NOMO-1 (cell line): ENCODE data around the gene SMIM28.
"Not testable (repeated sequence)": the region's sequence is repeated elsewhere in the genome, so short reads cannot be mapped to it uniquely, and the experiment has no call there.

Experiments used
- DNase-seq, 2 experiments: peaks; one replicate each; lab custom pipeline; 2025; ENCODE audit not compliant: unreplicated experiment in 2 of 2; lab: John Stamatoyannopoulos, UW

SMIM28 gene

DNA sequence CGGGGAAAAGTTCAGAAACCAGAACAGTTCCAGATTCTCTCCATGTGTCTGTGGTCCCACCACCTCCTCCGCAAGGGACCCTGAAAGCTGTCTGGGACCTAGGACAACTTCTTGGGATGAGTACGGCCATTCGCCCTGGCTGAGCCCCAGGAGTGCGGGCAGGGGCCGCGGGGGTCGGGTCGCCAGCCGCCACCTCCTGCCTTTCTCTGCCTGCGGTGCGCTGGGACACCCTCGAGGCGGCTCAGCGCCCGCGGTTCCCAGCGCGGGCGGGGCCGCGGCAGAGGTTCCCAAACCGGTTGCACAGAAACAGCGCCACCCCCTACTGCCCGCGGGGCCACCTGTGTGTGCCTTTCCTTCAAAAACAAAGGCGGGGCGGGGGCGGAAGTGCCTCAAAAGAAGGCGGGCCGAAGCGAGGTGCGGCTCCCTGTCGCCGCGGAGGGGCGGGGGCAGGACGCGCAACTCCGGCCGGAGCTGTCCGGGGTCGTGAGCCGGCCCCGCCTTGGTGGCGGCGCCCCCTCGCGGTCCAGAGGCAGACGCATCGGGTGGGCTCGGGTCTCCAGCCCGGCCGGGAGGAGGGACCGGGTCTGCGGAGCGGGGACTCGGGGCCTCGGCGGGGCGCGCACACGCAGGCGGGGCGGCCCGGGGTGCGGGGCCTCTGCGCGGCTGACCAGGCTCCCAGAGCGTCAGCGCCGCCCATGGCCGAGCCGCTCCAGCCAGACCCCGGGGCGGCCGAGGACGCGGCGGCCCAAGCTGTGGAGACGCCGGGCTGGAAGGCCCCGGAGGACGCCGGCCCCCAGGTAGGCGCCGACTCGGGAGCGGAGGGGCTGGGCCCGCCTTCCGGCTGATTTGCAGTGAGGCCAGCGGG, 26.3 kb downstream of the SMIM28 start, which contains the start of gene HEBP2:
Gene HEBP2 (plus strand): TSS at position 423 of the 865 bp plus-strand sequence. CDS start 273 bp downstream, at position 696.
- DNase-seq, result peak; percentile 94 to 96

DNA sequence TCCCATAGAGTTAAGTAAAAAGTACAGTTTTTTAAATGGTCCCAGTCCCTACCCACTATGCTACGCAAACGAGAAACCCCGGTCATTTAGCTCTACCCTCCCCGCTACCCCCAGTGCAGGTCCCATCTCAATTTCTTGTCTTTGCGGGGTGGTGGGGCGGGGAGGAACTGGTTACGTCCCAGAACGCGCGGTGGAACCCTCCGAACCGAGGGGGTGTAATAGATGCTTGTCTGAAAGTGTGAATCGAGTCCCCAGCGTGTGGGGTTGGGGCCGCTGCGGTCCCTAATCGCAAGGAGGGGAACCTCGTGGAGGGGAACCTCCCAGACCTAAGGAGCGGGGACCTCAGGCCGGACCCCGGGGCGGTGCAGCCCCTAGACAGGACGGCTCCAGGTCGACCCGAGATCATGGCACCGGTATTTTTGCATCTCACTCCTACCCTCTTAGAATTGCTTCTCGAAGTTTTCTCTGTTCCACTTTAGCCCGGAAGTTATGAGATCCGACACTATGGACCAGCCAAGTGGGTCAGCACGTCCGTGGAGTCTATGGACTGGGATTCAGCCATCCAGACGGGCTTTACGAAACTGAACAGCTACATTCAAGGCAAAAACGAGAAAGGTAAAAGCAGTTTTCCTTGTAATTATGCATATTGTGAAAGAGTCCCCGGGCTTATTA, 27.1 kb downstream of the SMIM28 start:
- DNase-seq, result peak in 1 of 2 experiments; percentile 13

GRCh38 chr6:138405816-138406413, 28.2 kb downstream of the SMIM28 start:
- no peak for DNase-seq

DNA sequence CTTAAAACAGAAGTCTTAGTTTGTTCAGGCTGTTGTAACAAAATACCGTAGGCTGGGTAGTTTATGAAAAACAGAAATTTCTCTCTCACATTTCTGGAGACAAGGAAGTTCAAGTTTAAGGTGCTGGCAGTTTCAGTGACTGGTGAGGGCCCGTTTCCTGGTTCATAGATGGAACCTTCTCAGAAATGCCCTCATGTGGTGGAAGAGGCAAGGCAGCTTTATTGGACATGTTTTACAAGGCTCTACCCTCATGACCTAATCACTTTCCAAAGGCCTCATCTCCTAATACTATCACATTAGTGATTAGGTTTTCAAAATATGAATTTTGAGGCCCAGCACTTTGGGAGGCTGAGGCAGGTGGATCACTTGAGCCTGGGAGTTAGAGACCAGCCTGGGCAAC, 28.7 kb downstream of the SMIM28 start:
- DNase-seq, result peak; percentile 32 to 57

DNA sequence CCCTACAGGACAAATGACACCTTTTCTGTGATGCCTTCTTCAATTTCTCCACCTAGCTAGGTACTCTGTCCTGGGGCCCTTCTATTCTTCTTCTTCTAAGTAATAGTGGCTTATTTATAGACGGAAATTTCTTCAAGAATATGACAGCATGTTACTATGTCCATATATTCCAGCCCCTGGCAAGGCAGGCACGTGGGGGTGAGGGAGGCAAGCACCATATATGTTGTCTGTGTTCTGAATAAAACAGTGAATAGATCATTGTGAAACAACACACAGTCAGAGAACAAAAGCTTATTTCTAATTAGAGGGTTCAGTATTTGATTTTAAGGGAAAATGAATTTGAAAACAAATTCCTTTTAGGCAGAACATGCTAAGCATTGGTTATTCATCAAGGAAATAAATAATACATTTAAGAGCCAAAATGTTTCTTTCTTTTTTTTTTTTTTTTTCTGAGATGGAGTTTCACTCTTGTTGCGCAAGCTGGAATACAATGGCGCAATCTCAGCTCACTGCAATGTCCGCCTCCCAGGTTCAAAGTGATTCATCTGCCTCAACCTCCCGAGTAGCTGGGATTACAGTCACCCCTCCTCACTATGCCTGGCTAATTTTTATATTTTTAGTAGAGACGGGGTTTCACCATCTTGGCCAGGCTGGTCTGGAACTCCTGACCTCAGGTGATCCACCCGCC, 32.5 kb downstream of the SMIM28 start:
- DNase-seq, result peak; percentile 6 to 35

DNA sequence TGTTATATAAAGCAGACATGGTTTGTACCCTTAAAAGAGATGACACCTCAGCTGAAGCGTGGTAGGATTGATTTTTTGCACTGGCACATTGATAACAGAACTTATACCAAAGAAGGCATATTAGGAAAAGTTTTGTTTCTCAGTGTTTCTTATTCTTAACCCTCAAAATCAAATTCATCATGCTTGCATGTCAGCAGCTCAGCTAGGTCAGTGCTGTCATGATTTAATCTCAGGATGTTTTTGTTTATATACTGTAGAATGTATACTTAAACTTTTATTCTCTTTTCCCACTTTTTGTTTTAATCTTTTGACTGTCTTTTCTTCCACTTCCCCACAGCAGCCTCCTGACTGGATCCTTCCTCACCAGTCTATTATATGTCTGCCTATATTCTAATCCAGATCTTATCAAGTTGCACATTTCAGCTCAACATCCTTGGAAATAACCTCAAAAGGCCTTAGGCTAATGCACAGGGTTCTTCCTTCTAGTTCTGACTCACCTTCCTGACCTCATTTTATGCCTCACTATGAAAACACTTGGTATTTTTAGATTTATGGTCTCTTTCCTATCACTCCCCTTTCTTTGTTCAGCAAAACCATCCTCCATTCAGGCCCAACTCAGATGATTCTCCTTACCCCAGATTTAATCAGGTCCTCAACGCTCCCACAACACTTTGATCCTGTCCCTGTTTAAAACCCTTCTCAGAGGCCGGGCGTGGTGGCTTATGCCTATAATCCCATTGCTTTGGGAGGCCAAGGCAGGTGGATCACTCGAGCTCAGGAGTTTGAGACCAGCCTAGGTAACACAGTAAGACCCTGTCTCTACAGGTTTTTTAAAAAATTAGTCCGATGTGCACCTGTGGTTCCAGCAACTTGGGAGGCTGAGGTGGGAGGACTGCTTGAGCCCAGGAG, 33.5 kb downstream of the SMIM28 start:
- DNase-seq, result peak; percentile 32 to 67

GRCh38 chr6:138415125-138415524, 37.4 kb downstream of the SMIM28 start:
- DNase-seq, result no peak

DNA sequence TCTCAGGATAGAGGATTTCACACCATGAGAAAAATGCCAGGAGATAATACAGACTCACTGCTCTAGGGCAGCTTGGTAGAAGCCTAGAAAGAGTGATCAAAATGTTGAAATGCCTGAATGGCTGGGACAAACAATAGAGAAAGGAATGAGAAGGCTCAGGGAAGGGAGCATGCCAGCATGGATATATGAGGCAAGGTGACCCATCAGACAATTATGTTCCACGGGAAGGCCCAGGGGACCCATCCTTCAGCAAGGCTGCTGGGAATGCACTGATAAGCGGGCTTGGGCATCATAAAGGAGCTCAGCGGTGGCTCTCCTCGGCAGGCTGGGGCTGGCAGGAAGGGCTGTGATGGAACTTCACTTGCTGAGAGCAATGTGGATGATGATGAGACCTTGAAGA, 38.5 kb downstream of the SMIM28 start:
- no peak for DNase-seq

GRCh38 chr6:138417493-138418117, 39.9 kb downstream of the SMIM28 start:
- DNase-seq, result no peak

GRCh38 chr6:138418118-138418742, 40.5 kb downstream of the SMIM28 start:
- DNase-seq, result no peak

GRCh38 chr6:138419766-138420165, 42.1 kb downstream of the SMIM28 start:
- DNase-seq, result no peak

- no peak for DNase-seq
Observed at GRCh38 chr6:138420356-138420755, 42.7 kb downstream of the SMIM28 start.

DNA sequence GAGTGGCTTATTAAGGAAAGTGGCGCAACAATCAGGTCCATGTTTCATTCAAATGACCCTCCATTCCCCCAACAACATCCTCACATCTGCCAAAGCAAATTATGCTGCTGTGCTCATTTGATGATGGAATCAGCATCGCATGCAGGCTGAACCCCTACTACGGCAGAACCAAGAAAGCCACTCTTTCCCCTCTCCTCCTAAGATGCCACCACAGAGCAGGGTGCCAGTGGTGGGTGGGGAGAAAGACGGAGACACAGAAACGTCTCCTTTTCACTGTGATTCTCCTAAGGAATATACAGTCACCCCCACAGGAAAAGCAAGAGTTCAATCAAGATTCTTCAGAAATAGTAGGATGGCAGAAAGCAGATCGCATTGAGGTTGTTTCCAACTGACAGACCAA, 43.4 kb downstream of the SMIM28 start:
- DNase-seq, result no peak

DNA sequence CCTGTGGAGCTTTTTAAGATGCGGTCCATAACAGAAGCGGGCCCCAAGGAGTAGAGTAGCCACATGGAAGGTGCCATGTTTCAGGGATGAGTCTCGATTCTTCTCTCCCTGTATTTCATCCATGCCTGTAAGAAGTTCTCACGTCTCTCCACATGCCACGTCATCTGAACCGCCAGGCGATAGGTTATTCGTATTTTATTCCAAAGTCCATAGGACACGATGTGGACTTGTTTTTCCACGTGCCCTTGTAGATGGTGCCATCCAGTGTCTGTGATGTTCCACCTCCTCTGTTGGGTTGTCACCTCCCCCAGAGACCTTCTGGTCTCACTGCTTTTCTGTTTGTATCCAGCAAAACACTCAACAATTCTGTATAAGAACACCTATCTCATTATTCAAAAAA, 43.9 kb downstream of the SMIM28 start:
- DNase-seq, result no peak

GRCh38 chr6:138422861-138423260, 45.2 kb downstream of the SMIM28 start:
- DNase-seq, result peak; percentile 21 to 62

DNA sequence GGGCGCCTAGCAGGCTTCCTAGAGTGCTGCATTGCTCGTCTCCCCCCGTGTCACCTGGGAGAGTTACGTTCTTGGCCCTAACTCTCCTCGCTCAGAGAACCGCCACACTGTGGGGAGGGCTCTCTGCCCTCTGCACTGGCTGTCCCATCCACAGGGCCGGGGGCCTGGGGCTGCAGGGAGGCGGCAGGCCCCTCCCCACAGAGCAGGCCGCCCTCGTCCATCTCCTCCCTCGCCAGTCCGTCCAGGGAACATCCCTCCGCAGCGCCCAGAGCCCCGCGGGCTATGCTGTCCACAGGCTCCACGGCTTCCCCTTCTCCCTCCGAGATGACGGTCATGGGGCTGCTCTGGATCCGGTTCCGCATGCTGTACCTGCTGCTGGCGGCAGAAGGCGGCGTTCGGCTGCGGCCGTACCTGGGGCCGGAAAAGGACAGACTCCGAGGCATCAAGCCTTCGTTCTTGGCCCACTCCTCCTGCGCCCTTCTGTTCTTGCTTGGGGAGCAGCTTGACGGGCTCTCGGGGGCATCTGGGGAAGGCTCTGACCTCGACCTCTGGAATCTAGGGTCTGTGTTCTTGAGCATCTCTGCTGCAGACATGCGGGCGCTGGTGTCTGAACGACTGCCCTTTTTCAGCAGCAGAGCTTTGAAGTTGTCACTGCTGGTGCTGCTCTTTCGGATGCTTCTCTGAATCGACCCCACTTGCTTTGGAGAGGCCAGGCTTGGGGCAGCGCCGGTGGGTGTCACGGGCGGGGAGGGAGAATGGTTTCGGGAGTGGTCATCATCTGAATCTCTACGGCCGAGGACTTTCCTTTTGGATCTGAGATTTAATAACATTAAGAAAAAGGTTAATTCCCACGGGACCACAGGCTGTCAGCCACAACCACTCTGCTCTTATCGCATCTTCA, 46.5 kb downstream of the SMIM28 start:
- DNase-seq, result no peak

GRCh38 chr6:138425256-138425655, 47.6 kb downstream of the SMIM28 start:
- not testable (repeated sequence) for DNase-seq

DNA sequence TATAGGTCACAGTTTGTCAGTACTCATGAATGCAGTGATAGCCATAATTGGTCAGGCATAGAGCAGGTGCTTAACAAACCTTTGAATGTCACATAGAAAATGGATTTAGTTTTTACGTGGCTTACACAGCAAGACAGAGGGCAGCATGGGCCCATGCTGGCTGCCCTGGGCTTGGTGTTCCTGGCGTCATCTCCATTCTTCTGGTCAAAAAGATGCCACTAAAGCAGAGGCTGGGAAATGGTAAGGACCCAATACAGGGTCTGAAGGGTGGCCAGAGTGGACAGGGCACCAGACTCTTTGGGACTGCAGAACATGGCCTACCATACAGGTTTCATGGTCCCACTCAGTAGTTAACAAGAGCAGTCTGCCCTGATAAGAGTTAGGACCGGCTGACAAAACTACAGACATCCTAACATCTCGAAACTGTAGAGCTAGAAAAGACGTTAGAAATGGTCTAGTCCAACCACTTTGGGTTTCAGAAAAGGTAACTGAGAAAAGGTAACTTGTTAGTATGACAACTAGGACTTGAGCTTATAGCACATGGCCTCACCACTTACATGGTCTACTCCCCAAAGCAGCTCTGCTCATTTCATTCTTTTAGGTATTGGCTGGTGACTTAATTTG, 48.9 kb downstream of the SMIM28 start:
- no peak for DNase-seq
